Testis (tissue), 3 donors: Measurements from ENCODE around the gene MBIP. TPM values are rescaled to one million over a fixed set of nuclear protein-coding genes. Genes with fewer than 3 reads are reported as not detected.

ENCODE experiments used
- DNase-seq: peaks from one replicate; pipeline ENCODE4 v3.0.0-alpha.2; 2019
- H3K27ac ChIP-seq, 2 donors: fragments of 200-600 bp; sonication (generic); one replicate each; pipeline ENCODE4 v1.5.1; 2019
- H3K27me3 ChIP-seq: fragments of 200-600 bp; sonication (generic); one replicate; pipeline ENCODE4 v1.5.1; 2019
- H3K36me3 ChIP-seq: fragments of 200-600 bp; sonication (generic); one replicate; pipeline ENCODE4 v1.5.1; 2017; ENCODE audit warnings: low read depth; ENCODE audit errors: missing control alignments
- H3K4me1 ChIP-seq: fragments of 200-600 bp; sonication (generic); one replicate; pipeline ENCODE4 v1.5.1; 2019
- H3K4me3 ChIP-seq, 2 donors: fragments of 200-600 bp; sonication (generic); one replicate each; pipeline ENCODE4 v1.5.1; 2017 to 2019
- H3K9me3 ChIP-seq: fragments of 200-600 bp; sonication (generic); one replicate; pipeline ENCODE4 v1.5.1; 2017
- POLR2A ChIP-seq: fragments of 450-650 bp; IDR thresholded peaks from one replicate; pipeline ENCODE4 v1.6.1; 2017; ENCODE audit warnings: antibody characterized with exemption, mild to moderate bottlenecking, moderate library complexity
- WGBS, 2 donors: methylation state at CpG; one replicate each; pipeline ENCODE4 v1.1.5; 2018; 5-methylcytosine and 5-hydroxymethylcytosine counted together
- intact Hi-C: fragments of 100-400 bp; cut with DNase I; formaldehyde crosslinking; loops from one replicate; pipeline ENCODE4 v1.15.1; 2023; ENCODE audit warnings: low total_unique reads
- polyA plus RNA-seq: library from polyadenylated mRNA; stranded (reverse); fragments of 350-450 nt; fragmentation: Illumina TruSeq; extraction: RNeasy Lipid Tissue Mini Kit (QIAGEN cat#74804); gene quantifications from one replicate; pipeline ENCODE4 v1.2.3, GENCODE V29; 2014; ENCODE audit warnings: low read depth, low replicate concordance; ENCODE audit not compliant: insufficient read depth
- total RNA-seq, 2 donors: library from RNA; depleted of rRNA; stranded (reverse); fragments of >200 nt; gene quantifications; one replicate each; pipeline ENCODE4 v1.2.3, GENCODE V29; 2016
- TF ChIP-seq, protein P1 (sequence below), 3 experiments: fragments of 450-650 bp in 2 of 3; fragments of 200-600 bp in 1 of 3; sonication (generic) in 1 of 3; IDR thresholded peaks; one replicate each; pipeline ENCODE4 v1.5.1; 2016 to 2019; ENCODE audit warnings: antibody characterized with exemption in 3 of 3, mild to moderate bottlenecking in 2 of 3, moderate library complexity in 1 of 3

MBIP gene
- total and polyA plus RNA-seq, 3 donors from 2014 or later = 21.0 to 27.5 (median 22.1) TPM

DNA sequence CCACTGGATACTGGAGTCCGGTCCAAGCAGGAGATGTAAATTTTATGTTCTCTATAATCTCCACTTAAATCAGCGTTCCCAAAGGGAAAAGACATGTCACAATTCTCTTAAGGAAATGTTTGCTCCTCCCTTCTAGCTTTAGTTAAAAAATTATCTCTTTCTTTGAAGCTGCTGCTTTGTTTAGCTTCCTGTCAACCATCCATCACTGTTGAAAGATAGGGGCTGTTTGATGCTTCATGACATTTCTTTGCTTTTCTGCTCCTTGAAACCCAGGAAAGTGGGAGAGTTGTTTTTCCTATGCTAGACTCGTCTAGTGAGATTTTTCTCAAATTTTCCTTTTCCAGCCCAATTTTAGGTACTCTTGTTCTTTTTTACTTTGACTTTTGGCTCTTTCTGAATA lies 31.9 kb downstream of the MBIP start:
- Histone ChIP-seq H3K4me3 (no peak overlapping the region), H3K9me3 (no peaks in the 10 kb centered on the region), H3K36me3 (no peaks in the 10 kb centered on the region), H3K27me3 (no peaks in the 10 kb centered on the region), H3K4me1 (no peaks in the 10 kb centered on the region), H3K27ac (no peak overlapping the region)
- intact Hi-C loops = no loop called here
- WGBS, 2 donors = 48 to 54% methylated on average over 2 to 3 of the region's 3 CpGs
- DNase-seq = no peak
- TF ChIP-seq POLR2A = no peak
- TF ChIP-seq, protein P1, sequence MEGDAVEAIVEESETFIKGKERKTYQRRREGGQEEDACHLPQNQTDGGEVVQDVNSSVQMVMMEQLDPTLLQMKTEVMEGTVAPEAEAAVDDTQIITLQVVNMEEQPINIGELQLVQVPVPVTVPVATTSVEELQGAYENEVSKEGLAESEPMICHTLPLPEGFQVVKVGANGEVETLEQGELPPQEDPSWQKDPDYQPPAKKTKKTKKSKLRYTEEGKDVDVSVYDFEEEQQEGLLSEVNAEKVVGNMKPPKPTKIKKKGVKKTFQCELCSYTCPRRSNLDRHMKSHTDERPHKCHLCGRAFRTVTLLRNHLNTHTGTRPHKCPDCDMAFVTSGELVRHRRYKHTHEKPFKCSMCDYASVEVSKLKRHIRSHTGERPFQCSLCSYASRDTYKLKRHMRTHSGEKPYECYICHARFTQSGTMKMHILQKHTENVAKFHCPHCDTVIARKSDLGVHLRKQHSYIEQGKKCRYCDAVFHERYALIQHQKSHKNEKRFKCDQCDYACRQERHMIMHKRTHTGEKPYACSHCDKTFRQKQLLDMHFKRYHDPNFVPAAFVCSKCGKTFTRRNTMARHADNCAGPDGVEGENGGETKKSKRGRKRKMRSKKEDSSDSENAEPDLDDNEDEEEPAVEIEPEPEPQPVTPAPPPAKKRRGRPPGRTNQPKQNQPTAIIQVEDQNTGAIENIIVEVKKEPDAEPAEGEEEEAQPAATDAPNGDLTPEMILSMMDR (IDR thresholded peaks at IDR 0.05) = no peak

DNA sequence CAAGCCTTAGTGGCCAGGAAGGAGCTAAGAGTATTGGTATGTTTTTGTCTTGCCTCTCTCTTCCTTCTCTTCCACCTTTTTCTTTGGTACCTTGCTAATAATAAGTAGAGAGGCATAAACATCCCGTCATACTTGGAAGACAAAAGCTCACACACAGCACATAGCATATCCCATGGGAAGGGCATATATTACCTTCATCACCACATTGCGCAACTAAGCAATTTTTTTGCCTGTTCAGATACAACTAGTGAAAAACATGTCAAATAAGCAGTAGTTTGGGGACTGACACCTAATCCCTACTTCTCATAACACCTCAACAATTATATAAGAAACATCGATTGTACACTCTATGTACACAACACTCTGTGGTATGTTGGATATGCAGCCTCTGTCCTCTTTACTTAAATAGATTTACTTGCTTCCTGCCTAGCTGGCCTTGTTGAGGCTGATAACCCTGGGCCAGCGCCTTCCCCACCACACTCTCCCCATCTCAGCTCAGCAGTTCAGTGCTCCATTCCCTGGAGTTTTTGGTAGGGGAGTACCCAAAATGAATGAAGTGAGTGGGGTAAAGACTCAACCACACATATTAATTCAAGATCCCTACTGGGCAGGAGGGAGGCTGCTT lies 35.4 kb downstream of the MBIP start:
- Histone ChIP-seq H3K27ac (no peak overlapping the region), H3K27me3 (no peaks in the 10 kb centered on the region), H3K4me1 (no peaks in the 10 kb centered on the region), H3K4me3 (no peak overlapping the region), H3K9me3 (no peaks in the 10 kb centered on the region), H3K36me3 (no peaks in the 10 kb centered on the region)
- TF ChIP-seq POLR2A = no peak
- TF ChIP-seq, protein P1 (IDR thresholded peaks at IDR 0.05) = no peak
- no peak for DNase-seq
- WGBS, 2 donors = 90 to 98% methylated on average over 4 of the region's 4 CpGs
- intact Hi-C loops = no loop called here

DNA sequence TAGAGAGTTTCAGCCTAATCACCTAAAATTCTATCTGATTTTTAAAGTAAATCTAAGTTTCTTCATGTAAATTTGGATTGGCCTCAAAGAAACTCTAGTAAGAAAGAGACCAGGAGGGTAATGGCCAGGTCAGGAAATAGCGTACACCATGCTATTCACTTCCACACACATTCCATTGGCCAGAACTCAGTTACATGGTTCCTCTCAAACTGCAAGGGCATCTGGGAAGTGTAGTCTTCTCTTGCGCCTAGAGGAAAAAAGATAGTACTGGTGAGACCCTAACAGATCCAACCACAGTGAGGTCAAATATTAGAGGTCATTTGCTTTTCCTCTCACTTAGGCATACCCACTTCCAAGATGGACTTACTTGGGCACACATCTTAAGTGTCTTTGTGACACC lies 39.1 kb downstream of the MBIP start:
- Histone ChIP-seq H3K27me3 (no peaks in the 10 kb centered on the region), H3K4me3 (no peak overlapping the region), H3K27ac (no peak overlapping the region), H3K36me3 (no peaks in the 10 kb centered on the region), H3K9me3 (no peaks in the 10 kb centered on the region), H3K4me1 (no peaks in the 10 kb centered on the region)
- TF ChIP-seq, protein P1 (IDR thresholded peaks at IDR 0.05) = no peak
- TF ChIP-seq POLR2A = no peak
- intact Hi-C loops = no loop called here
- no peak for DNase-seq
- 77 to 86% methylated on average over 2 of the region's 2 CpGs for WGBS, 2 donors

DNA sequence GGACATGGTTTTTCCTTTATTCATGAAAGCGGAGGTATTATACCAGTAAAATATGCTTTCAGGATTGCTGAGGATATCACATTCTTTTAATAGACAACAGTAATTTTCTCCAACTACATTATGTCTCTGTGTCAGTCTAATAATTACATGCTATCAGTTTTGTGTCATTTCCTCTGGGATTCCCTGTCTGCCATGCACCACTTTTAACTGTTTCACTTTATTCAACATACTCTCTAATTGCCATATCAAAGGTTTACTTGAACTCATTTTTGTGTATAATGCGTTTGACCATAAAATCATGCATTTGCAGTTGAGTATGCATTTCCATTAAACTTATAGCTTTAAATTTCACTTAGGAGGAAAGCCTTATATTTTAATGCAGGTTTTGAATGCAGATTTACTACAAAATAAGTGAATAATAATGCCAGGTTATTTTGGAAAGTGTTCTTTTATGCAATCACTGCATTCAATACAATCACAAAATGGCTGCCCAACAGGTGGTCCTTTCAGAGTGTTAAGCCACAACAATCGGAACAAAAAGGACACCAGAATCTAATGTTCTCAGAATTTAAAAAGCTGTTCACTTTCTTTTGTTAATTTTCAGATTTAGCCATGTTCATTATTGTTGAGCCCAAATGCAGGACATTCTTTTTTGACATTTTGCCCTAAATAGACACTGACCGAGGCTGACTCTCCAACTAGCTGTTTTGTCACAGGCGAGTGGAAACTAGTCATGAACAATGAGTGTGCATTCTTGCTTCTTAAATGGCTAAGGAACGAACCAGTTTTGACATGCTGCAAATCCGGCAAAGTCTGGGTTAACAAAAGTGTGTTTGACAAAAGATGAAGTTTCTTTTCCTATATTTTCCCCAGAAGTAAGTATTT lies 40.9 kb downstream of the MBIP start:
- 77 to 80% methylated on average over 7 of the region's 7 CpGs for WGBS, 2 donors
- no peaks in the 10 kb centered on the region for H3K4me1 ChIP-seq
- no peaks in the 10 kb centered on the region for H3K27me3 ChIP-seq
- no peaks in the 10 kb centered on the region for H3K9me3 ChIP-seq
- DNase-seq = no peak
- H3K36me3 ChIP-seq = no peaks in the 10 kb centered on the region
- no peak overlapping the region for H3K4me3 ChIP-seq
- intact Hi-C loops = no loop called here
- H3K27ac ChIP-seq = no peak overlapping the region
- TF ChIP-seq POLR2A = no peak
- TF ChIP-seq, protein P1 (IDR thresholded peaks at IDR 0.05) = no peak
